CD4-positive, alpha-beta T cell treated with Interleukin-21 for 1 hour (primary cell): ENCODE results near the gene ADARB1.

Experiments used
- DNase-seq: peaks from one replicate; pipeline ENCODE4 v3.0.0-alpha.2; 2020

The ADARB1 gene

DNA sequence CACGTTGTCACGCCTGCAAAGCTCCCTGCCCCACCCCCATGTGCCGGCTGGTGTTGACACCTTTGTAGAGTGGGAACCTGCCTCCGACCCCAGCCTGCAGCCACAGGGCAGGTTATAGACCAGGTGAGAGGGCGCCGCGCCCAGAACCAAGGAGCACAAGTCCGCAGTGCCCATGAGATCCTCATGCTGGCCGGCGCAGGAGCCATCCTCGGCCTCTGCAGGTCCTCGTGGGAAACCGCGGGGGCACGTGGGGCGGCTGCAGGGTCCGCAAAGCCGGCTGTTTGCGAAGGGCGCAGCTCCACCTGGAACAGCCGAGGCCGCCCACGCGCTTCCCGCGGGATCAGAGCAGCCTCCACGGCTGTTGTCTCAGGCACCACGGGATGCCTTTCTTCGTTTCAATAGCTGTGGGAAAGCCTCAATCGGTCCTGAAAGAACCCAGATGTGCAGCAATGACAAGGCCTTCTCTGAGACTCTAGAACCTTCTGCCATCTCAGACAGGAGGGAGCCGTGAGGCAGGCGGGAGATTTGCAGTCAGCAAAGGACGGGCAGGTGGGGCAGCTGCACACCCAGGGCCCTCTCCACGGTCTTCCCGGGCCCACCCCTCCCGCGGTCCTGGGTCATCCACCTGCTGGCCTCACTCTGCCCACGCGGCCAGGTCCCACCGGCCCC is 183.4 kb downstream of the ADARB1 start:
- no peak for DNase-seq

DNA sequence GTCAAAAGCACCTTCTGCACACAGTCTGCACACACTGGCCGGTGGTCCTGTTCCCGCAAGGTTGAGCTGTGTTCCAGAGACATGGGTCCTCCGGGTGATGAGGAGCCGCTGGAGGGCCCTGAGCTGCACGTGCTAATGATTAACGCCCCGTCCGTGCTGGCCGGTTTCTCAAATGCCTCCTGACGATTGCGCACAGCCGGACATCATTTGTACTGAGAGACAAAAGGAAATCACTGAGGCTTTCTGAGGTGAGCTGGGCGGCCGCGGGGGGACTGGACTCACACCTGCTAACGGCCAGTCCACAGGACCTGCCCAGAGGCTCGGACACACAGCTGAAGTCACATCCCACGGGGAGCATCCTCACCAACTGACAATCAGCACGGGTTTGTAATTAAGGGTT is 184.1 kb downstream of the ADARB1 start:
- DNase-seq = no peak

- no peak for DNase-seq
These were observed 184.9 kb downstream of the ADARB1 start for GRCh38 chr21:45259206-45259840.

- no peak for DNase-seq
These were observed 185.9 kb downstream of the ADARB1 start for GRCh38 chr21:45260191-45260825.

- DNase-seq = no peak
These were observed 186.7 kb downstream of the ADARB1 start for GRCh38 chr21:45261093-45261492.

- no peak for DNase-seq
These were observed 187.7 kb downstream of the ADARB1 start for GRCh38 chr21:45262041-45262581.

- no peak for DNase-seq
These were observed 188.2 kb downstream of the ADARB1 start for GRCh38 chr21:45262616-45263015.

DNA sequence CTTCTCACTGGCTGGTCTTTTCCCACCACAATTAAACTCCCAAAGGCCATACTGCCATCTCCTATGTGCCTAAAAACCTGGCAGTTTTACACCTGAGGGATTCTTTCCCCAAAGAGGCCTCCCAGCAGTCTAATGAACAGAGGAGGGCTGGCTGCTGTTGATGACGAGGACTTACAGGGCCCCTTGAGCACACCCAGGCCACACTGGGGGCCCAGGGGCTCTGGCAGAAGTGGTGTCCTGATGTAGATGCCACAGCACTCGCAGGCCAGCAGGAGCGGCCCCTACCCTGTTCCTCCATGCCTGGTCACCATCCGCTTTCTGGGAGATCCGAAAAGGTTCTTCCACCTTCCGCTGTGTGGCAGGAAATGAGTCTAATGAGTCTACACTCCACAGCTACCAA is 189.2 kb downstream of the ADARB1 start:
- DNase-seq = no peak

GRCh38 chr21:45264146-45264911 is 189.9 kb downstream of the ADARB1 start:
- no peak for DNase-seq

DNA sequence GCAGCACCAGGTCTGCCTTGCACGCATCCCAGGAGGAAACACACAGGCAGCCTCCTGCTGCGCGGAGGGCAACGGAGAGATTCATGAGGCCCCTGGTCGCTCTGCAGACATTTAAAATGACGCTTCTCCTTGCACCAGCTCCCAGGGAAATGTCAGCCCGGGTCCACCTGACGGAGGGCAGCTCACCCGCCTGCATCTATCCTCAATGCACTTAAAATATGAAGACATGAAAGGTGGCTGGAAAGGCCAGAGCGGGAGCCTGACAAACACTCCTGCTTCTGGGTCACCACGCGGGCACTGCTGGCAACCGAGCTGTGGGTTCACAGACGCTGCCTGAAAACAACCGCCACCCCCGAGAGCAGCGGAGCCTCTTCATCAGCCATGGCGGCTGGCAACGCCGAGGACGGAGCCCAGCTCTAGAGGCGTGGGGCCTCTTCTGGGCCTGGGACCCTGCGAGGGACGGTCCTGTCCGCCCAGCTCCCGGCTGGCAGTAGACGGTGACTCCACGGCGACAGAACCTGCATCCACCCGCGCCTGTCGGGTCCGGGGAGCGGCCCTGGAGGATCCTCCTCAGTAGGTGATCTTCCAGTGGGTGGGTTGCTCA is 190.6 kb downstream of the ADARB1 start:
- DNase-seq = no peak

DNA sequence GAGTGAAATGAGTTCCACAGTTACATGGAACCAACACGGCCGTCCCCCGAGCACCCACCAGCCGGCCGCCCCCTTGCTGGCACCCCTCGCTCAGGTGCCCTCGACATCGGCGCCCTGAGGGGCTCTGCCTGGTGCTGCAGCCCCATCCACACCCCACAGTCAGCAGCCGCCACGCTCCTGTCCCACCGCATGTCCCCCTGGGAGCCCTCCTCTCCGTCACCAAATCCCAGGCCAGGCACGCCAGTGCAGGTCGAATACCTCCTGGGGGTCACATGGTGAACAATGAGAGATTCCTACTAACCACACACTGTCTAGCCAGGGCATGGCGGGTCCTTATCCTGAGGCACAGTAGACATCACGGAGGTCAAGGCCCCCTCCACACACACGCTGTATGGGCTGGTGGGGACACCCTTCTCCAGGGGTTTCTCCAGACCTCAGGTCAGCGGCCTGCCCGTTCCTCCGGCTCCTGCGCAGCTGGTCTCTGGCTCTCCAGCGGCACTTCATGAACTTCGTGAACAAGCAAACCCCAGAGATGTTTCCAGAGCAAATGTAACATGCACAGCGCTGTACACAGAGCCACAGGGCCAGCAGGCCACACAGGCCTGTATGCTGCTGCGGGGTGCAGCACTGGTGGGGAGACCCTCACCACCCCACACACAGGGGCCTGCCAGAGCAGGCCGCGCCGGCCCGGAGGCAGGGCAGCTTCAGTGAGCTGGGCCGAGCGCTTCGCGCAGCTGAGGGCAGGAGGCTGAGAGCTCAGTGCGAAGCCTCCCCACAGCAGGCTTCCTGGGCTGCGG is 191.5 kb downstream of the ADARB1 start:
- DNase-seq = no peak

GRCh38 chr21:45266518-45267389 is 192.4 kb downstream of the ADARB1 start:
- peak; percentile 61 for DNase-seq

GRCh38 chr21:45267390-45267760 is 193.0 kb downstream of the ADARB1 start:
- no peak for DNase-seq

- no peak for DNase-seq
These were observed 195.5 kb downstream of the ADARB1 start for GRCh38 chr21:45269861-45270260.

- DNase-seq = no peak
These were observed 196.0 kb downstream of the ADARB1 start for GRCh38 chr21:45270306-45270821.
